Suppressor macrophage treated with lipopolysaccharide for 4 hours (primary cell): ENCODE data around the gene NLGN1.

Source experiments
- DNase-seq: peaks from one replicate; pipeline ENCODE4 v3.0.0-alpha.2; 2020

The NLGN1 gene

DNA sequence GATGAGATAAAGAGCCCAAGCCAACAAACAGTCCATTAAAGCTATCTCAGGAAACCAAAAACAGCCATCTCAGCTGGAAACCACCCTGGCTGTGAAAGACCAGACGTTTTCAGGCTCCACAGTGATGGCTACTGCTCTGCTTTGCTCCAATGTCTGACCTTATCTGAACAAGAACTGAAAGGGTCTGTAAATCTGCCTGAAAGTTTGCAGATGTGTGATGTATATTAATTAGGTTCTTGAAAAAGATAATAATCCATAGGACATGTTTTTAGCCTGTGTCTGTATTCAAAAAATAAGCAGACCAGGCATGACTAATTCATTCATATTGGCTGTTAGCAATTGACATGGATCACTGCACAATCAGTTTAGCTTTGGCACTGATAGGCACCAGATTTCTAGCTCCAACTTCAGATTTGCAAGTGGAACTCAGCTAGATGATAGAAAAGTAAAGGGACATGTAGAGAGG, 850.2 kb downstream of the NLGN1 start:
- no peak for DNase-seq

DNA sequence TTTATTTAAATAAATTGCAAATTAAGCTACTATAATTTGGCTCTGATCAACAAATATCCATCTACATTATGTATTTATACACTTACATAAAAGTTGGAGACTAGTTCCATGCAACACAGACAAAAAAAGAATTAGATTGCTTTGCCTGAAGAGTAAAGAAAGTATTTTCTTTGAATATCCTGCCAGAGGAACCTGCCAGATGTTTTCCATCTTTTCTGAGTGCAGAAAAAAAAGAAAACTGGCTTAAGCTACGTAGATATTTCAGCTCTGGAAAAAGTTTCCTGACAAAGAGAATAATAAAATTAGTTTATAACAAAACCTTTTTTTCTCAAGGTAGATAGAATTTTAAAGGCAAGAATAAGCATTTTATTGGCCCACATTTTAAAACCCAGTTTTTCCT, 854.1 kb downstream of the NLGN1 start:
- DNase-seq, result no peak

DNA sequence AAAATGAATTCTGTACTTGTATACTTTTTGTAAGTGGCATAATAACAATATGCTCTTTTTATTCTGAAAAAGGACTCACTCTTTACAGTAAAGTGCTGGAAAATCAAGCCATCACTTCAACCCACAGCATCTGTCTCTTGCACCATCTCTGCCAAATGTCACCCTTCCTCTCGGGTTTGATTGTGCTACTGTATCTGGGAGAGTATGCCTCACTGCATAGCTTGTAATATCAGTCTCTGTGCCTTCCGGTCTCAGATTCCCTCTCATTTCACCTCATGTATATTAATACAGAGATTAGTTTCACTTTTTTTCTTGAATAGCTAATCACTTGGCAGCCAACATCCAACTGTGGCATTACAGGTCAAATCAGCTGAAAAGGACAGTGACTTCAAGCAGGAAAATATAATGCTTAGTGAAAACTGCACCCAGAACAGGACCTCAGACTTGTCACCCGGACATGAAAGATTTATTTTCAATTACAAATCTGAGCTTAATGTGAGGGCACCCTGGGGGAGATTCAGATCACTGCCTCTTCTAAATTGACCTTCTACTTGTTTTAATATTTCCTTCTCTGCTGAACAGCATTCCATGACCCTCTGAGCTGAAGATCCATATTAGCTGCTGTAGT, 855.8 kb downstream of the NLGN1 start:
- DNase-seq, result no peak

DNA sequence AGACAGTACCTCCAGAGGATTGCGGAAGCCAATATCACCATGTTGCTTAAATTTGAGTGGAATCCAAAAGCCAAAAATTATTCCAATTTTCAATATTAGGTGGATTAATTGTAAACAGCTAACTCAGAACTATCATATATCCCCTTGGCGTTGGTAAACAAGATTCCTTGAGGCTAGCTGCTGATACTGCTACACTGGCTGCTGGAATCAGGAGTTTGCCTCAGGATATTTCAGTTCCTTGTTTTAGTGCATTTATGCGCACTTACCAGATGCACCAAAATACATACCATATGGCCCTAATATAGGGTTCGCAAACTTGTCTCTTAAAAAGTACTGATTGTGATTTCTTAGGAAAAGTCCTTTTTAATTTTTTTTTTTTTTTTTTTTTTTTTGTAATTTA, 856.4 kb downstream of the NLGN1 start:
- DNase-seq, result no peak

DNA sequence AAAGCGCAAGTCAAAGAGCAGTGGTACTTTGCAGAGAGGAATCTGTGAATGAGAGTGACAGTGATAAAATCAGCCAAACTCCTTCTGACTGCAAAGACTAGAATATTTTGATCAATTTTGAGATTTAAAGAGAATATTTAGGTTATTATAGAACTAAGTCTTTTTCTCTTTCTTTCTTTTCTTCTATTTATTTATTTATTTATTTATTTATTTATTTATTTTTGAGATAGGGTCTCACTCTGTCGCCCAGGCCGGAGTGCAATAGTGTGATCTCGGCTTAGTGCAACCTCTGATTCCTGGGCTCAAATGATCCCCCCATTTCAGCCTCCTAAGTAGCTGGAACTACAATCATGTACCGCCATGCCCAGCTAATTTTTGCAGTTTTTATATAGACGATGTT, 857.9 kb downstream of the NLGN1 start:
- no peak for DNase-seq

DNA sequence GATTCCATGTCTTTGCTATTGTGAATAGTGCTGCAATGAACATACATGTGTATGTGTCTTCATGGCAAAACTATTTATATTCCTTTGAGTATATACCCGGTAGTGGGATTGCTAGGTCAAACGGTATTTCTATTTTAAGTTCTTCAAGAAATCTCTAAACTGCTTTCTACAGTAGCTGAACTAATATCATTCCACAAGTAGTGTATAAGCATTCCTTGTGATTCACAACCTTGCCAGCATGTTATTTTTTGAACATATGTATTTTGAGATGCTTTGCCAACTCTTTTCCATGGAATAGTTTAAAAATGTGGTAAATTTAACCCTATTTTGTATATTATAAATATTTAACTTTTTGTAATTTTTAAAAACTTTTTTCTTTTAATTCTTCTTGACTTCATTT, 868.9 kb downstream of the NLGN1 start:
- DNase-seq, result no peak

DNA sequence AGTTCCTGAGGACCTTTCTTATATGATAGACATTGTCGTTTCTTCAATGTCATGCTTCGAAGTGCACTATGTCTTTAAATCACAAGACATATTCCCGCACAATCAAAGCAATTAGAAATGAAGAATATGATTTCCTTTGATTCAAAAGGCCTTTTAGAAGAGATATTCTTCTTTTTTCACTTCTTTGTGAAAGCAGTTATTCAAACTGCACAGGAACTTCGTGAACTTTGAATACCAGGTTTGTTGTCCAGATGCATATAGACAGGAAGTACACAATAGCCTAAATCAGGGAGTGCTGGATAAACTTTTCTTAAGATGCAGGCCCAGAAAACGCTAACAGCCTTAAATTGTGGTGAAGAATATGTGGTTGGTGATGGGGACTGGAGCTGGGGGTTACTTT, 870.5 kb downstream of the NLGN1 start:
- DNase-seq, result no peak

DNA sequence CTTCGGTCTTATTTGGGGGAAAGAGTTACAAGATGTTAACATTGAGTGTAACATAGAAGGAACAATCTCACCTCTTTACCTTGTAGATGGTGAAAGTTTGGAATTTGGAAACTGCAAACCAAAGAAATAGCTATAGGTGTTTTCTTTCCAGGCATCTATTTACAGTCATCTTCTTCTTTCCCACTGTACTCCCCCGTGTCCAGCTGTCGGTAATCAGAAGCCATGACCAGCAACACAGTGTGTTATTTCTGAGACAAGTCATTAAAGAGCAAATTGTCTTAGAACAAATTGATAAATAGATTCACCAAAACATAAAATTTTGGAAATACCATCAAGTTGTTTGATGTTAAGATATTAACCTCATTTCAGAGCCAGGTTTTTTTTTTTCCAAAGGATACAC, 871.0 kb downstream of the NLGN1 start:
- DNase-seq, result no peak

DNA sequence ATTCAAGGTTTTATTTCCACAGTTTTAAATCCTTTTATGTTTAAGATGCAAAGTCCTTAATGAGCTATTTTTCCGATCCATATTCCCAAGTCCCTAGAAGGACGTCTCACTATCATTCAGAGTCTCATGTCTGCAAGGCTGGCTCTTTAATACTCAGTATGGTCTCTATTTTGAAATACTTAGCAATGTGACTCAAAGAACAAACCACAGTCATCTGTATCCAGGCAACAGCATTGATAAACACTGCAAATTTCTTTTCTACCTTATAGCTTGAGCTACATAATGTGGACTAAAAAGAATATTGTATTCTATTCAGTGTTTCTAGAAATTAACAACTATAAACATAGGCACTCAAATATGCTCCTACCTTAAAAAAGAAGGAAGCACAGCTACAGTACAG, 873.3 kb downstream of the NLGN1 start:
- no peak for DNase-seq

DNA sequence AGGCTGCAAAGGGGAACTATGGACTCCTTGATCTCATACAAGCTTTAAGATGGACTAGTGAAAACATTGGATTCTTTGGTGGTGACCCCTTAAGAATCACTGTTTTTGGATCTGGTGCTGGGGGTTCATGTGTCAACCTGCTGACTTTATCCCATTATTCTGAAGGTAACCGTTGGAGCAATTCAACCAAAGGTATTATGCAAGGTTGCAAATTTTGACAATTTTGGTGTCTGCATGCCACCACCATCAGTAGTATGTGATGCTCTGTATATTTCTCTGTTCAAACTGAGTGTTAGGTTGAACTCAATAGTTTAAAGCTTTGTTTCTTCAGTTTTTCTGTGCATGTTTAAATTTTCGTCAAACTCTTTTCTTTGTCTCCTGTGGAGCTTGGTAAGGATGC, 877.8 kb downstream of the NLGN1 start:
- no peak for DNase-seq

DNA sequence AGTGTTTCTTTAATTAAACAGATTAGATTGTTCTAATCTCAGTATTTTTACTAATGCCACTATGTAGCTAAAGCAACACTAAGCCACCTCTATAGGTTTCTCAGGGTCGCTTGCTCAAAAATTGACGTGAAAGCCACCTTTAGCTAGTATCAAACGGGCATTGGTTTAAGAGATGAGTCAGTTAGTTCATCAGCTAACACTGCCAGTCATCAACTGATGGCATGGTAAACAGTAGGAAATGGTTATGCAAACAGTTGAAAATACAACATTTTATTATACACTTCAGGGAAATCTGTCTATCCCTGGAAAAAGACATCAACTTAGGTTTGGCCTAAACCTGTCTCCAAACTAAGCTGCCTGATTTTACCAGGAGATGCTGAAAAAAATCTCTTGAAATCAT, 879.3 kb downstream of the NLGN1 start:
- no peak for DNase-seq

DNA sequence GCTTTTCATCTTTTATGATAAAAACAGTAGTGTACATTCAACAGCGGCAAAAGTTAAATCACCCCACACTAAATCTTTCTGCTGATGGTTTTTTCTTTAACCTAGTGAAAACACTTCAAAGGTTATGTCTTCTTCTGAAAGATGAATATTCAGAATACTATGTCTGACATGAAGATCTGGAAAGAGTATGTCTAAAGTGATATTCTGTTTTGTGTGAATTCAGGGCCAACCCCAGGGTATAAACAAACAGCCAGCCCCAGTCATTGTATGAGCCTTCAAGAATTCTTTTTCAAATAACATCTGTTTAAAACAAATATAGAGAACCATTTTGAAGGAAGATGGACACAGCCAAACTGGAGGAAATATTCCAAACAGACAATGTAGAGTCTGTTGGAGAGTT, 880.5 kb downstream of the NLGN1 start:
- no peak for DNase-seq

DNA sequence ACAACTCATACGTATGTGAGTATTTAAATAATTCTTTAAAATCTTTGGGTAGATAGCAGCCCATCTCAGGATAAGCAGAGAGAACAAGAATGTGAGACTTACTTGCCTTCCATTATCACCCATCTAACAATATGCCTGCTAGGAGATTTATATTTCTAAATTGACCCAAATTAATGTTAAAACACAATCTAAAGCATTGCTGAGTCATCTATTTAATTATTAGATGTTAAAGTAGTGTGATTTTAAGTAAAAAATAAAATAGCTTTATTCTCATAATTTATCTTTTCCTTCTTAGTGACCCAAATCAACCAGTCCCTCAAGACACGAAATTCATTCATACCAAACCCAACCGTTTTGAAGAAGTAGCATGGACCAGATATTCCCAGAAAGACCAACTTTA, 882.6 kb downstream of the NLGN1 start:
- DNase-seq, result no peak

DNA sequence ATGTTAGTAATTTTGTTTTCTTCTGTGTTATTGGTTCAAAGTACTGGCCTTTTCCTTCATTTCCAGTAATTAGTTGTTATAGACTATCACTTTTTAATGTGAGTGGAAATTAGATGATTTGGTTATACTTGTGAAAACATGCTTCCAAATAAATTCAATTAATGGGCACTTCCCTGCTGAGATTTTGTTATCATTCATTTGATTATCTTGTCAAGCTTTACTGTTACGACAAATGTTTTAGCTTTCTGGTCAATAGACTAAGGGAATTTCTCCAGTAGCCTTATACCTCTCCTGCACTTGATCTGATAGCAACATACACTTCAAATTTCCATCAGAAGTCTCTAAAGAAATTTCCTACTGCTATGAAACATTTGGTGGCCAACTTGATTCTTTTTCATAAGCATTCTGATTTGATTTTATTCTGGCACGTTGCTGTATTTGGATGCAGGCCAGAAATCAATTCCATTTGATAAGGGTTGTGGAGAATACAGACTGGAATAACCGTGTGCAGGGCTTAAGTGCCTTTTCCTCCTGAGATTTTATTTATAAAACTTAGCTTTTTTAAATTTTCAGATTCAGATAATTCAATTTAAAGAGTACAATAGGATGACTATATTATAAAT, 887.8 kb downstream of the NLGN1 start:
- DNase-seq, result no peak

DNA sequence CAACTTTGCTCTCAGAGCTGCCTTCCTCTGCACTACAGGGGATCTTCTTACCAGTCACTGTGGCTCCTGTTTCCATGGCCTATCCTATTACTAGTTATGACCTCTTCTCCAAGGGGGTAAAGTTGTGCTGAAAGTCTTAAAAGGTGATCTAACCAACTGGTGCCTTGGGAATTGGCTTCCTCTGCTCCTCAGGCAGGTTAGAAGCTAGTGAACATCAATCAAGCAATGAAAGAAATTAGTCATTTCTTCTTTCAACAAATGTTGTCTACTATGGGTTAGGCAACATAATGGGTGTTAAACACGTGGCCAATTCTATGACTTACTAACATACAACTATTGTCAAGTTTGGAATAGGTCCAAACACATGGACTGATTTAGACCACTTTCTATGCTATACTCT, 890.2 kb downstream of the NLGN1 start:
- DNase-seq, result no peak

DNA sequence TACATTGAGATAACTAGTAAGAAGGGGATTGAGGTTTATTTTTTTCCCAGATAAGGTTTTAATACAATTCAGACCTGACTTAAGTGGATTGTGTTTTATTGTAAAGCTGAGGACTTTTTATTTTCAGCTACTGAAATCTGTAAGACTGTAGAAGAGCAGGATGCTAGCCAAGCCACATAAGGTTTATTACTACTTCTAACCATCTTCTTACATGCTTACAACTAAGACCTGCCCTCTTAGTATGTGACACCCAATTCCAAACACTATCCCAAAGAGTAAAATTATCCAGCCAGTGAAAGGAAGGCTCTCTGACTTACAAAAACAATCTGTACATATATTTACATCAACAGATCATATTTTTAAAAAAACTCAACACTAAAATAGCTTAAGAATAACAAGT, 897.1 kb downstream of the NLGN1 start:
- no peak for DNase-seq

DNA sequence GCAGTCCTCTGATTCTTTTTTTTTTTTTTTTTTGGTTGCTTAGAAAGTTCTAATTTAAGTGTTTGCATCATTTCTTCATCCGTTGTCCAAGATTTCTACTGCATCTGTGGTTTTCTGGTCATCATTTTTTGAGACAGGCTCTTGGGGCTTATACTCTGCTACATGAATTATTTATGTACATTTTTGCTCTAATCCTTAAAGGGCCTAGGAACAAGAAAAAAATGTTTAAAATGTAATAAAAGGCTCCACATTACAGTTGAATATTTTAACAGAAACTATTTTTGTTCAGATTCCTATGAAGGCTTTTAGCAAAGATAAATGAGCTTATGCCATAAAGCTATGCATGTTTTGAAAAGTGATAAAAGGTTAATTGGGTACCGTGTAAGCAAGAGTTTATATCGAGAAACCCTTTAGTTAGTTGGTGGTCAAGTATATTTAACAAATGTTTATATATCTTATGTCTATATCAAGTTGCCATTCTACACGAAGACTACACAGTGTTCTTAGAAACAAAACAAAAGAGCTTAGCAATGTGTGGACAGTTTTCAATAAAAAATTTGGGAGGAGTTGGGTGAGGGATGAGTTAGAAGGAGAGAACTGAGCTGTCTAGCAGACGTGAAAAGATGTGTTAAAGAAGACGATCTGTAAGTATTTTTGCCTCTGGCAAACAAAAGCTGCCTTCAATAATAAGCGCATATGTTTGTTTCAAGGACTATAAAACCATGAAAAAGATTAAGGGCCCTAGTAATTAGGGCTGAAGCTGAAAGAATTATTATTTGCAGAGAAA, 898.0 kb downstream of the NLGN1 start:
- DNase-seq, result no peak

DNA sequence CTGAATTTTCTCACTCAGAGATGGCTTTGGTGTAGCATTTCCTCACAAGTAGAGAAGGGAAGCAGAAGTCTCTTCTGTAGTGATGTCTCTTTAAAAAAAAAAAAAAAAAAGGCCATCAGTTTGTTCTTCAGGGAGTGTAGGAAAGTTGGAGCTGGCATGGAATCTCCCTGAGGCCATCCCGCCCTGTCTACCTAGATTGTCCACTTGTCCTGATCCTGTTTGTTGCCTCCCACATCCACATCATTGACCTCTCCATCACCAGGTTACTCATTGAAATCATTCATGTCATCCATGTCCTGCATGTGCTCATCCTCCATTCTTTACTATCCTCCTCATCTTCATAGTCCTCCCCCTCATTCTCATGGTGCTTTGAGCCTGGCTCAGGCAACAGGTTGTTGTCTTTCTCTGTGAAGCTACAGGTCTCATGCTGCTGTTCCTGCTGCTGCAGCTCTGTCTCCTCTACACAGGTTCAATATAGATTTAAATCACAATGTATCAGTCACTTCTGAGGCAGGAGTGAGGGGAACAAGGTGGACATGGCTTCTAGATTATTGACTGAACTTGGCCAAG, 905.3 kb downstream of the NLGN1 start:
- no peak for DNase-seq

DNA sequence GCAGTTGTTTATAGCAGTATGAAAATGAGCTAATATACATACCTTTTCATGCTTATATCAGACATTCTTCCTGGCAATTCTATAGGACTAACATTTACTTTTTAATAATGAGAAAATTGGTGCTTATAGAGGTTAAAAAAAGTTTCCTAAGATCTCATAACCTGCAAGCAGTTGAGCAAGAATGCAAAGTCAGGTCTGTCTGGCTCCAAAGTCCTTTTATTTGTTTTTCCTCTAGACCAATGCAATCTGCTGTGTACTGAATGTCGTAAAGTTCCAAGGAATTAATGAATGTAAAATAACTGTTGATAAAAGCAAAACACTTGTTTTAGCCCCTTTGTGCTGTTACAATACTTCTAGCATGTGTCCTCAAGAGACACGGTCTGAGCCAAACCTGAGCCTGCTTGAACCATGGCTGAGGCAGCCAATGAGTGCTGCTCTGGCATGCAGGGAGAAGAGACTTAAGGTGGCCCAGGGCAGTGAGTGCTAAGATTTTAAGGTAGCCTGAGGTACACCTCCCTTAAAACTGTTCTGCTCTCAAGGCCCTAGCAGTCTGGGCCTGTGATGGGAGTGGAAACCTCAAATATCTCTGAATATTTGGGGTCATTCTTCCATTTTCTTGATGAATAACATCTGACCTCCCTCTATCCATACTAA, 906.5 kb downstream of the NLGN1 start:
- no peak for DNase-seq

DNA sequence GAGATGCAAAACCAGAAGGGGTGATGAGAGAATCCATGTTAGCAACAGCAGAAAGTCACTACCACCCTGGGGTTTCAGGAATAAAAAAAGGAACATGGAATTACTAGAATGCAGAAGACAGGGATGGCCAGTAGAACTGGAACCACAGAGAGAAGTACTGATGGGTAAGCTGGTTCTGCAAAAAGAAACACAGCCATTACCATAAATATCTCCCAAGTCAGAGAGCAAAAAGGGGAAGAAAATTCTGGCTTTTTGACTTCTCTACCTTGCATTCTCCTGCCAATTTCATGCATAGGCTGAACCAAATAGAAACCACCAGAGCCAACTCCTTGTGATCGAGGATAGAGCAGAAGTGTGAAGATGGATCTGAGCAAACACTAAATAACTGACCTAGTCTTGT, 911.2 kb downstream of the NLGN1 start:
- no peak for DNase-seq

DNA sequence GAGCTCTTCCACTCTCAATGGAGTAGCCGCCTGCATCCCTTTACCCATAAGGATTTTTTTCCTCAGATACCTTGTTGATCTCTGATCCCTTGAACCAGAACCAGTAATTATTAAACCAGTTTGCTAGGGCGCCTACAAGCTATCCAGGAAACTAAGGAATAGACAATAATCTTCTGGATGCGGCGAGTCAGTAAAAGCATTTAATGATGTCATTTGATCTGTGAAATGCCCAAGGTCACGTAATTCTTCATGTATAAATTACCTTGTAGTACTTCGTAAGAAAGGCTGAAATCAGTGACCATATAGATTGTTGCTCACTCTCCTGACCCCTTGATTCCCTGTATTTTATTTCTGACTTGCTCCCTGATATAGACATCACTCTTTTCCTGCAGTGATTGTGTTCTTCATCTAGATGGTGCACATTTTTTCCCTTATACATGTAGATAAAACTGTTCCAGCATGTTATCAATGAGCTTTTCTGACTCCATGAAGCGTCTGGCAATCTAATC, 913.0 kb downstream of the NLGN1 start:
- no peak for DNase-seq

DNA sequence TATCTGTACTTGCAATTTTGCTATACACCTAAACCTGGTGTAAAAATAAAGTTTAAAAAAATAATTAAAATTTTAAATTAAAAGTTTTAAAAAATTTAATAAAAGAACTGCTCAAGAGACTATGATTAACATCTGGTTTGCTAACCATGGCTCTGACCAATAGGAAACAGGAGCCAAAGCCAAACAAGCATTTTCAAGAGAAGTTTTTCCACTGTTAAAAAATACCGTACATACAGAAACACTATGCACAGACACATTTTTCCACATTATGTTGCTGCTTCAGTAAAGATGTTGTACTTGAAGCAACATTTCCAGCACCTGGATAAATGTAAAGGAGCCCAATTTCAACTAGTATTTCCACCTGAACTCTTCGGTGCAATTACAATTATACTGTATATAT, 917.7 kb downstream of the NLGN1 start:
- DNase-seq, result no peak

DNA sequence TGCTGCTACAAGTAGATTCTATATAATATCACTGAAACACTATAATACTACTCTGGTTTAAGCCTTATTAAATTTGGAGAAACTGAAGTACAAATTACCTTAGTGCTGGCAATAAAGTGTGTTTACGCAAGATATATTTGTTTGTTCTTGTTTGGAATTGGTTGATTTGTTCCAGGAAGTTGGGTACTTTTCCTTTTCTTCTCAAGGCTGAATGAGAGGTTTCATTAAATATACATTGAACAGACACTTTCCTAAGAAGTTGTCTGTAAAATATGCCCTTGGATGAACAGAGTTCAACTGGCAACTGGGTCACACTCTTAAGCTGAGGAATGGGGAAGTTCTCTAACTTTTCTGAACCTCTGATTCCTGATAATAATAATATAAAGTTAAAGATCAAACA, 919.5 kb downstream of the NLGN1 start:
- DNase-seq, result no peak
